Peyer's patch (tissue), 4 donors: ENCODE data around the gene CHD9. TPM values are rescaled to one million over a fixed set of nuclear protein-coding genes. Genes with fewer than 3 reads are reported as not detected.

Source experiments
- DNase-seq, 3 donors: peaks; one replicate each; pipeline ENCODE4 v3.0.0-alpha.2; 2017 to 2019
- H3K27ac ChIP-seq, 4 donors: fragments of 200-600 bp; sonication (generic); one replicate each; pipeline ENCODE4 v1.5.1; 2016 to 2019
- H3K27me3 ChIP-seq, 2 donors: fragments of 200-600 bp; sonication (generic); one replicate each; pipeline ENCODE4 v1.5.1; 2019
- H3K36me3 ChIP-seq, 3 donors: fragments of 200-600 bp; sonication (generic); one replicate each; pipeline ENCODE4 v1.5.1; 2016 to 2019
- H3K4me1 ChIP-seq, 4 donors: fragments of 200-600 bp; sonication (generic); one replicate each; pipeline ENCODE4 v1.5.1; 2016 to 2019
- H3K4me3 ChIP-seq, 4 donors: fragments of 200-600 bp; sonication (generic); 1 replicate in 3 of 4; 2 replicates in 1 of 4; pipeline ENCODE4 v1.5.1; 2016 to 2019; ENCODE audit warnings: mild to moderate bottlenecking in 1 of 4
- H3K9me3 ChIP-seq, 4 donors: fragments of 200-600 bp; sonication (generic); one replicate each; pipeline ENCODE4 v1.5.1; 2016 to 2019; ENCODE audit warnings: mild to moderate bottlenecking in 1 of 4
- POLR2A ChIP-seq, 2 donors: fragments of 450-650 bp; IDR thresholded peaks; one replicate each; pipeline ENCODE4 v1.5.1; 2017; ENCODE audit warnings: antibody characterized with exemption in 2 of 2, mild to moderate bottlenecking in 2 of 2, moderate library complexity in 2 of 2
- total RNA-seq, 4 donors: library from RNA; depleted of rRNA; stranded (reverse); fragments of >200 nt; gene quantifications; one replicate each; pipeline ENCODE4 v1.1.0, GENCODE V29; 2016
- TF ChIP-seq, protein P1 (sequence below), 6 experiments: fragments of 450-650 bp in 4 of 6; fragments of 200-600 bp in 2 of 6; sonication (generic) in 1 of 6; IDR thresholded peaks; one replicate each; pipeline ENCODE4 v1.5.1; 2017 to 2019; ENCODE audit warnings: antibody characterized with exemption in 6 of 6, mild to moderate bottlenecking in 3 of 6, moderate library complexity in 1 of 6

The CHD9 gene
- total RNA-seq, 4 donors from 2014 or later = 48.4 to 187 (median 79.3) TPM

GRCh38 chr16:53147500-53148065, 92.8 kb downstream of the CHD9 start:
- Histone ChIP-seq H3K27ac (no peak overlapping the region), H3K4me3 (no peak overlapping the region), H3K27me3 (no peaks in the 10 kb centered on the region), H3K9me3 (no peaks in the 10 kb centered on the region), H3K36me3 (no peaks in the 10 kb centered on the region), H3K4me1 (peaks cover 0 to 14% (median 0%) of the 10 kb centered on the region in 4 donors)
- no peak for DNase-seq
- TF ChIP-seq, protein P1, sequence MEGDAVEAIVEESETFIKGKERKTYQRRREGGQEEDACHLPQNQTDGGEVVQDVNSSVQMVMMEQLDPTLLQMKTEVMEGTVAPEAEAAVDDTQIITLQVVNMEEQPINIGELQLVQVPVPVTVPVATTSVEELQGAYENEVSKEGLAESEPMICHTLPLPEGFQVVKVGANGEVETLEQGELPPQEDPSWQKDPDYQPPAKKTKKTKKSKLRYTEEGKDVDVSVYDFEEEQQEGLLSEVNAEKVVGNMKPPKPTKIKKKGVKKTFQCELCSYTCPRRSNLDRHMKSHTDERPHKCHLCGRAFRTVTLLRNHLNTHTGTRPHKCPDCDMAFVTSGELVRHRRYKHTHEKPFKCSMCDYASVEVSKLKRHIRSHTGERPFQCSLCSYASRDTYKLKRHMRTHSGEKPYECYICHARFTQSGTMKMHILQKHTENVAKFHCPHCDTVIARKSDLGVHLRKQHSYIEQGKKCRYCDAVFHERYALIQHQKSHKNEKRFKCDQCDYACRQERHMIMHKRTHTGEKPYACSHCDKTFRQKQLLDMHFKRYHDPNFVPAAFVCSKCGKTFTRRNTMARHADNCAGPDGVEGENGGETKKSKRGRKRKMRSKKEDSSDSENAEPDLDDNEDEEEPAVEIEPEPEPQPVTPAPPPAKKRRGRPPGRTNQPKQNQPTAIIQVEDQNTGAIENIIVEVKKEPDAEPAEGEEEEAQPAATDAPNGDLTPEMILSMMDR (IDR thresholded peaks at IDR 0.05) = no peak
- no peak for TF ChIP-seq POLR2A (IDR thresholded peaks at IDR 0.05)

DNA sequence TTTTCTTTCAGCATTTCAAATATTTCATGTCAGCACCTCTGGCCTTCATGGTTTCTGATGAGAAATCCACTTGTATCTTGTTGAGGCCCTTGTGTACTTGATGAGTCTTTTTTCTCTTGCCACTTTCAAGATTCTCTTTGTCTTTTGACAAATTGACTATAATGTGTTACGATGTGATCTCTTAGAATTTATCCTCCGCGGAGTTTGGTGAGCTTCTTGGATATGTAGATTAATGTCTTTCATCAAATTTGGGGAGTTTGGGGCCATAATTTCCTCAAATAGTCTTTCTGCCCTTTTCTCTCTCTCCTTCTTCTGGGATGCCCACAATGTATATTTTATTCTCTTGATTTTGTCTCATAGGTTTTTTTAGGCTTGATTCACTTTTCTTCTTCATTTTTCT, 96.0 kb downstream of the CHD9 start:
- peaks cover 0 to 19% (median 0%) of the 10 kb centered on the region in 4 donors for H3K4me1 ChIP-seq
- no peaks in the 10 kb centered on the region for H3K9me3 ChIP-seq

DNA sequence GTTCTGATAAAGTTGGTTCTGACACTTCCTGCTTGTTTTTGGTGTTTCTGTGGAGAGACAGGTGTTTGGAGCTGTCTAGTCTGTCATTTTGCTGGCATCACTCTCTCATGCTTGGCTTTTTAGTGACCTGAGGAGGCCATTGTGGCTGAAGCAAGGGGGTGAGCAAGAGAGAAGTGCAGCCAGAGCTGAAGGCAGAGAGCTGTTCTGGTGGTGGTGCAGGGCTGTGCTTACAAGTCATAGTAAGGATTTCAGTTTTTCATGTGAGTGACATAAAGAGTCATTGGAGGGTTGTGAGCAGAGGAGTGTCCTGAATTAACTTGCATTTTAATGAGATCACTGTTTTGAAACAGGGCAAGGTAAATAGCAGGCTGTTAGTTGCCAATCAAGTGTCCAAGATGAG, 97.5 kb downstream of the CHD9 start:
- TF ChIP-seq, protein P1 (IDR thresholded peaks at IDR 0.05) = no peak
- no peak for TF ChIP-seq POLR2A (IDR thresholded peaks at IDR 0.05)
- H3K4me3 ChIP-seq = no peak overlapping the region
- DNase-seq = no peak
- peaks cover 0 to 14% (median 0%) of the 10 kb centered on the region in 3 donors for H3K36me3 ChIP-seq
- no peaks in the 10 kb centered on the region for H3K9me3 ChIP-seq
- no peak overlapping the region for H3K27ac ChIP-seq
- no peaks in the 10 kb centered on the region for H3K27me3 ChIP-seq
- H3K4me1 ChIP-seq = peaks cover 0 to 19% (median 0%) of the 10 kb centered on the region in 4 donors

More for the DNA sequence above, 96.0 kb downstream of the CHD9 start:
- Histone ChIP-seq H3K36me3 (no peaks in the 10 kb centered on the region), H3K27ac (no peak overlapping the region), H3K4me3 (no peak overlapping the region), H3K27me3 (no peaks in the 10 kb centered on the region)
- TF ChIP-seq POLR2A (IDR thresholded peaks at IDR 0.05) = no peak
- TF ChIP-seq, protein P1 (IDR thresholded peaks at IDR 0.05) = no peak
- DNase-seq = no peak

DNA sequence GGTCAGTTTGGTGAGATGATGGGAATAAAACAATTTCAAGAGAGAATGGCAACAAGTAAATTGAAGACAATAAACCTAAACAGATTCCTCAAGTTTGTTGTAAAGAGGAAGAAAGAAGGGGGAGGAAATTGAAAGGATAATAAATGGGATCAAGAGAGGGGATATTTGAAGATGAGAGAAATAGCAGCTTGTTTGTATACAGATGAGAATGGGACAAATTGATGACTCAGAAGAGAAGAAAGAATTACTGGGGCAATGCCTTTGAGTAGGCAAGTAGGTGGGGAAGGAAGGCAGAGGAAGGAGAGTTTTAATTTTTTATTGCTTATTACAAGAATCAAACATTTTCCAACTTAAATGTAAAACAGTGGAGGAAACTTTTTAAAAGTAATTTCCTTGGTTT, 98.3 kb downstream of the CHD9 start:
- Histone ChIP-seq H3K4me3 (no peak overlapping the region), H3K27me3 (no peaks in the 10 kb centered on the region), H3K9me3 (no peaks in the 10 kb centered on the region), H3K27ac (no peak overlapping the region), H3K4me1 (peaks cover 0 to 12% (median 0%) of the 10 kb centered on the region in 4 donors), H3K36me3 (peaks cover 0 to 15% (median 0%) of the 10 kb centered on the region in 3 donors)
- TF ChIP-seq POLR2A (IDR thresholded peaks at IDR 0.05) = no peak
- TF ChIP-seq, protein P1 (IDR thresholded peaks at IDR 0.05) = no peak
- DNase-seq = no peak

- Histone ChIP-seq H3K27me3 (no peaks in the 10 kb centered on the region), H3K36me3 (peaks cover 0 to 15% (median 0%) of the 10 kb centered on the region in 3 donors), H3K4me1 (peaks cover 0 to 11% (median 0%) of the 10 kb centered on the region in 4 donors), H3K9me3 (no peaks in the 10 kb centered on the region), H3K27ac (no peak overlapping the region), H3K4me3 (no peak overlapping the region)
- TF ChIP-seq POLR2A (IDR thresholded peaks at IDR 0.05) = no peak
- TF ChIP-seq, protein P1 (IDR thresholded peaks at IDR 0.05) = no peak
- no peak for DNase-seq
These were observed 99.7 kb downstream of the CHD9 start for GRCh38 chr16:53154513-53154912.
